Measurements from ENCODE around the gene RNF183. TPM values are rescaled to one million over a fixed set of nuclear protein-coding genes. Genes with fewer than 3 reads are reported as not detected.

RNF183 gene
- total RNA-seq, 4 donors from 2014 or later = not detected

DNA sequence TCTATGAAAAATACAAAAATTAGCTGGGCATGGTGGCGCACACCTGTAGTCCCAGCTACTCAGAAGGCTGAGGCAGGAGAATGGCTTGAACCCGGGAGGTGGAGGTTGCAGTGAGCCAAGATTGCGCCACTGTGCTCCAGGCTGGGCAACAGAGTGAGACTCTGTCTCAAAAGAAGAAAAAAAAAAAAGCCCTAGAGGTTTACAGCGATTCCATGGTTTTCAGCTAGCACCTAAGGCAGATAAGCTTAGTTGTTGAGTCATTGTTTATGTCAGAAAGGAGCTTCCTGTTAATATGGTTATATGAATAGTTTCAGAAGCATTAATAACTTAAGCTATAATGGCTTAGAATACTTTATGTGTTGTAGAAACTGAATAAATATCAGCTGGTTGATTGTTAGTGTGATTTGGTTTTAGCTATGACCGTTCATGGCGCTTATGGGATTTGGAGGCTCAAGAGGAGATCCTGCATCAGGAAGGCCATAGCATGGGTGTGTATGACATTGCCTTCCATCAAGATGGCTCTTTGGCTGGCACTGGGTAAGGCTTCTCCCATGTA lies 13.0 kb downstream of the RNF183 start:
- TF ChIP-seq, protein P1, sequence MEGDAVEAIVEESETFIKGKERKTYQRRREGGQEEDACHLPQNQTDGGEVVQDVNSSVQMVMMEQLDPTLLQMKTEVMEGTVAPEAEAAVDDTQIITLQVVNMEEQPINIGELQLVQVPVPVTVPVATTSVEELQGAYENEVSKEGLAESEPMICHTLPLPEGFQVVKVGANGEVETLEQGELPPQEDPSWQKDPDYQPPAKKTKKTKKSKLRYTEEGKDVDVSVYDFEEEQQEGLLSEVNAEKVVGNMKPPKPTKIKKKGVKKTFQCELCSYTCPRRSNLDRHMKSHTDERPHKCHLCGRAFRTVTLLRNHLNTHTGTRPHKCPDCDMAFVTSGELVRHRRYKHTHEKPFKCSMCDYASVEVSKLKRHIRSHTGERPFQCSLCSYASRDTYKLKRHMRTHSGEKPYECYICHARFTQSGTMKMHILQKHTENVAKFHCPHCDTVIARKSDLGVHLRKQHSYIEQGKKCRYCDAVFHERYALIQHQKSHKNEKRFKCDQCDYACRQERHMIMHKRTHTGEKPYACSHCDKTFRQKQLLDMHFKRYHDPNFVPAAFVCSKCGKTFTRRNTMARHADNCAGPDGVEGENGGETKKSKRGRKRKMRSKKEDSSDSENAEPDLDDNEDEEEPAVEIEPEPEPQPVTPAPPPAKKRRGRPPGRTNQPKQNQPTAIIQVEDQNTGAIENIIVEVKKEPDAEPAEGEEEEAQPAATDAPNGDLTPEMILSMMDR (IDR thresholded peaks at IDR 0.05; ENCODE audit: low read depth) = no peak

DNA sequence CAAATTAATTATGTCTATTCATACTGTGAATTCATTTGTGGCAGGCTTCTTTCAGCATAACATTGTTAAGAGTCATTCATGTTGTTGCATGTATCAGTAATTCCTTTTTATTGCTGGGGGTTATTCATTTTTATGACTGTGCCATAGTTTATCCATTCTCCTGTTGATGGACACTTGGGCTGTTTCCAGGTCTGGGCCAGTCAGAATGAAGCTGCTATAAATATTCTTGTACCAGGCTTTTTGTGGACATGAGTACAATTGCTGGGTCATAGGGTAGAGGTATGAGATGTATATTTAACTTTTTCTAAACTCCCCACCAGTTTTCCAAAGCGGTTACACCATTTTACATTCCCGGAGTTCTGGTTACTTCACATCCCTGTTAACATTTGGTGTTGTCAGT lies 14.1 kb downstream of the RNF183 start:
- TF ChIP-seq, protein P1 (IDR thresholded peaks at IDR 0.05; ENCODE audit: low read depth) = no peak

DNA sequence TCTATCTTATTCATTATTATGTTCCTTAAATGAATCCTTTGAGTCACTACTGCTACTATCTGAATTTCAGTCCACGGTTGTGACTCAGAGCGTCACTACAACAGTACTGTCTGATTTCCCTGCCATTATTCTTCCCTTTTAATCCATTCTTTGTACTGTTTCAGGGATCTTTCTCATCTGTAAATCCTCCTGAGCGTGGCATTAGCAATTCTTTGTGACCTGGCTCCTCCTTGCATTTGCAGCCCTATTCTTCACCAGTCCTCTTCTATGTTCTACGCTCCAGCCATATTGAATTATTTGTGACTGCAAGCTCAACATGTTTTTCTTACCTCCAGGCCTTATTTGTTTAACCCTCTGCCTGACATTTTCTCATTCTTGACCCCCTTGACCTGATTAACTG lies 21.8 kb downstream of the RNF183 start:
- TF ChIP-seq, protein P1 (IDR thresholded peaks at IDR 0.05; ENCODE audit: low read depth) = no peak

DNA sequence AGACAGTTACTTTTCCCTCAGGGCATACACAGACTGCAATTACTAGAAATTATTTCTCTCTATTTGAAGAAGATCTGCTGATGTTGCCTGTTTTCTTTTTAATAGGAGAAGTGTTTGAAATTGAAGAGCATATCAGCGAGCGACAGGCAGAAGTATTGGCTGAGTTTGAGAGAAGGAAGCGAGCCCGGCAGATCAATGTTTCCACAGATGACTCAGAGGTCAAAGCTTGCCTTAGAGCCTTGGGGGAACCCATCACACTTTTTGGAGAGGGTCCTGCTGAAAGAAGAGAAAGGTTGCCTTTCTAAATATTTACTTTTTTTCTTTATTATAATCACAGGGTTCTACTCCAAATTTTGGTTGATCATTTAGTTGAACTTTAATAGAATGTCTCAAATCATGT lies 24.3 kb downstream of the RNF183 start:
- TF ChIP-seq, protein P1 (IDR thresholded peaks at IDR 0.05; ENCODE audit: low read depth) = no peak

GRCh38 chr9:113275157-113276131 lies 27.7 kb downstream of the RNF183 start, which contains the start of the genes CDC26 and PRPF4:
CDC26 (minus strand) TSS chr9:113275572; CDS start chr9:113272507, 3,065 bp downstream.
PRPF4 (plus strand) TSS chr9:113275658; CDS start chr9:113275744, 86 bp downstream.
- TF ChIP-seq, protein P1 (IDR thresholded peaks at IDR 0.05; ENCODE audit: low read depth) = no peak

DNA sequence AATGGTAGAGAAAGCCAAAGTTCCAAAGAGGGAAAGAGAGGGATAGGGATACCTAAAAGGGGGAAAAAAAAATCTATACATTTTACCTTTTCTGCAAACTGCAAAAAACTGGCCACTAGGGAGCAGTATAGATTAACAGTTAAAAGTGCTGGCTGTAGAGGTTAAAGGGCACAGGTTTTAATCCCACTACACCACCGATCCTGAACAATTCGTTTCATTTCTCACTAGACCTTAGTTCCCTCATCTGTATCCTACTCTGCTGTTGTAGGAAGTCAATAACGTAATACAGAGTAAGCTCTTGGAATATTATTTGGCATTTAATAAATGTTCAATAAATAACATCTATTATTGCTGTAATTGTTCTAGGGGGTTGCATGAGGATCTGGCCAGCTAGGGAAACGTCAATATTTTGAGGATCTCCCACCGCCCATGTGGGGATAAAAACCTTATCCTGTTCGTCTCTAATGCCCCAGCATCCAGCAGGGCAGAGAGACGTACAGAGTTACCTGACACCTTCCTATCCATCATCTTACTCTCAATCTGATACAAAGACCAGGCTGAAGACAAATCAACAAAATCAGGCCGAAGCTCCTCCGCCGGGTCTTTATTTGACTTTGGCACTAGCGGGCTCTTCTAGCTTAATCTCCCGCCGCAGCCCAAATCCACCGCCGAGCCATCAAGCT lies 28.6 kb downstream of the RNF183 start:
- TF ChIP-seq, protein P1 (IDR thresholded peaks at IDR 0.05; ENCODE audit: low read depth) = no peak

GRCh38 chr9:113269871-113270270 lies 33.3 kb downstream of the RNF183 start:
- TF ChIP-seq, protein P1 (IDR thresholded peaks at IDR 0.05; ENCODE audit: low read depth) = no peak
